Posterior cingulate gyrus (tissue), 11 donors: Measurements from ENCODE around the gene ZNF853.
"Not testable (repeated sequence)": the region's sequence is repeated elsewhere in the genome, so short reads cannot be mapped to it uniquely, and the experiment has no call there.

Source experiments
- DNase-seq, 10 donors: peaks; one replicate each; pipeline versions ENCODE4 v3.0.0 to v3.0.0-alpha.2; 2020 to 2021; ENCODE audit warnings: mixed read lengths in 3 of 10
- intact Hi-C: fragments of 100-400 bp; cut with DNase I; formaldehyde crosslinking; loops from one replicate; pipeline ENCODE4 v1.15.1; 2023

Gene ZNF853

DNA sequence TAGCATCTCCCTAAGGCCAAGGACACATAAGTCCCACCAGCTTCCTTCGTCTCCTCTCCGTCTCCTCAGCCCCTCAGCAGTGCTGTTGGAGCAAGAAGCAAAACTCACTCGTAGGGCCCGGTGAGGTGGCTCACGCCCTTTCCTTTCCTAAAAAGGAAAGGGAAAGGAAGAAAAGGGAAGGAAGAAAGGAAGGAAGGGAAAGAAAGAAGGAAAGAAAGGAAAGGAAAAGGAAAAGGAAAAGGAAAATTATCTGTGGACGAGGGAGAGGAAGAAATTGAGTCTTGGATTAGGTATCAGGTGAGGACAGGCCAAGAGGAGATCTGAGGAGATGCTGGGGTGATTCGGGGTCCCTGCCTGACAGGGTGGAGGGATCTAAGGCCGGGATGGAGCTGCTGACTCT, 18.6 kb downstream of the ZNF853 start:
- DNase-seq, result no peak
- intact Hi-C loops, result no loop called here

DNA sequence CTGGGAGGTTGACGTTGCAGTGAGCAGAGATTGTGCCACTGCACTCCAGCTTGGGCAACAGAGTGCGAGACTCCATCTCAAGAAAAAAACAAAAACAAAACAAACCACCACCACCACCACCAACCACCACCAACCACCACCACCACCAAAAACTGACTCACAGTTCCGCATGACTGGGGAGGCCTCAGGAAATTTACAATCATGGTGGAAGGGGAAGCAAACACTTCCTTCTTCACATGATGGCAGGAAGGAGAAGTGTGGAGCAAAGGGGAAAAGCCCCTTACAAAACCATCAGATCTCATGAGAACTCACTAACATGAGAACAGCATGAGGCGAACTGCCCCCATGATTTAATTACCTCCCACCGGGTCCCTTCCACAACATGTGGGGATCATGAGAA, 19.6 kb downstream of the ZNF853 start:
- not testable (repeated sequence) for DNase-seq
- intact Hi-C loops, result loop anchor here (5.0 kb wide), 1 partner anchor 72 kb away; the partner anchor contains the start of gene ZNF12

DNA sequence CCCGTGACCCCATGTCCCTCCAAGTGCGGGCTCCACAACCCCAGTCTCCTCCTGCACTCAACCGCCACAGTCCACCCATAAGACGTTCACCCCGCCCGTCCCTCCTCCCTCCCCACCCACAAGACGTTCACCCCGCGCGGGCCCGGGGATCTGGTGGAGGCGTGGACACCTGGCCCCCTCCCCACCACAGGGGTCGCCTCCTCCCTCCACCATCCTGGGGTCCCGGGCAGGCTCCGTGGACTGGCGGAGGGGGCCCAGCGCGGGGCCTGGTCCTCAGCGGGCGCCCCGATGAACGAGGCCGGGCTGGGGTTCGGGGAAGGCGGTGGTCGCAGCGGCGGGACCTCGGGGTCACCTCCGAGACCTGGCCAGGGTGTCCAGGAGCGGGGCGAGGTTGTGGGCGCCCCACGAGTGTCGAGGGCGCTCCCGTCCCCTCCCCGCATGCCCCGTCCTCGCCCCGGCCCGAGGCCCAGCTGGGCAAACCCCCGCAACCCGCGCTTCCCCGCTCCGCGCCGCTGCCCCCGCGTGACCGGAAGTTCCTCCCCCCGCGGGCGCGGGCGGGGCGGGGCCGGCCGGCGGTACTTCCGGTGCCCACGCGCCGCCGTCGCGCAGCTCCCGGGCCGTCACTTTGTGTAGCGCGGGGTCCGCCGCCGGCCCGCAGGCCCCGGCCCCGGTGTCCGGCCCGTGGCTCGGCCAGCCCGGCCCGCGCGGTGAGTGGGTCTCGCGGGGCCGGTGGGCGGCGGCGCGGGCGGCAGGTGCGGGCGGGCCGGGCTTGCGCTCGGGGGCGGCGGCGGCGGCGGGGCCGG, 21.5 kb downstream of the ZNF853 start, which contains the start of gene ZNF316:
Gene ZNF316 (plus strand): TSS at position 578 of the 803 bp plus-strand sequence. CDS start 5,092 bp downstream, outside the sequence.
- peak; percentile 43 to 95 (median 67) for DNase-seq
- intact Hi-C loops, result loop anchor here (5.0 kb wide), 1 partner anchor 70 kb away; the partner anchor contains the start of gene ZNF12

DNA sequence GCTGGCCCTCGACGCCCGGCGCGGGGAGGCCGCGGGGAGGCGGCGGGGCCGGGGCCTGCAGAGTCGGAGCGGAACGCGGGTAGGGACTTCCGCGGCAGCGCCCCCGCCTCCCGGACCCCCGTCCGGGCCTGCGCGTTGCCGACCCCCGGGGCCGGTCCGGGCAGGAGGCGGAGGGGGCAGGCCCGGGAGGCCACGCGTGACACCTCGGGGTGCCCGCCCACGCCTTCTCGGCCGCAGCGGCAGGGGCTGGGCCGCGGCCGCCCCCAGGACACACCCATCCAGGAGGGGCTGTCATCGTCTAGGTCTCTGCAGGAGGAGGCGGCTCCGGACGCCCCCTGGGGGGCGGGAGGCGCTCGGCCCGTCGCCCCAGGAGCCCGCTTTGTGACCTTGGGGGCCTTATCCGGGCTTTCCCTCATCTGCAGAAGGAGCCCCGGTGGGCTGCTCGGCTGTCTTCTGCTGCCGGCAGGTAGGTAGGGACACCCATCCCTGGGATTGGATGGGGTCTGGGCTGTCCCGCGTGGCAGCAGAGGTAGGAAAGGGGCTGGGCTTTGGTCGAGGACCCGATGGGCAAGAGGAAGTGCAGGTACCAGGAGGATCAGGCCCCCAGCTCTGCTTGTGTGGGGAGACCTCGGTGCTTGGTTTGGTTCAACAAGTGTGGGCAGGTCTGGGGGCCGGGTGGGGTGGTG, 22.3 kb downstream of the ZNF853 start:
- DNase-seq, result peak in 1 of 10 donors; percentile 86
- intact Hi-C loops, result loop anchor here (5.0 kb wide), 1 partner anchor 70 kb away; the partner anchor contains the start of gene ZNF12

DNA sequence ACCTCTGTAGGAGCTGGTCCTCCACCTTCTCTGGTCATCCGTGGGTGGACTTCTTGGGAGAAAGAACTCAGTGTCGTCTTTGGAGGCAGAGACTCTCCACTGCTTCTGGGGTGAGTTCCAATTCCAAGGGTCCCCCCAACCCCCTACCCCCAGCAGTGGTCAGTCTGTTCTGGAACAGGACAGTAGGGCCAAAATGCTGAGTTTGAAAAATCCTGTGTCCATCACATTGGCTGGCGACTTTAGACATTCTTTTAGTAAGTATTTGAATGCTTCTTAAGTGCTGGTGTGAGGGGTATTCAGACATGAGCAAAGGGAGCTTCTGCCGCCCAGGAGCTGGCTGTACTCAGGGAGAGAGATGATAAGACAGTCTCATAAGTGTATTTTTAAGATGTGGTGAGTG, 23.6 kb downstream of the ZNF853 start:
- intact Hi-C loops, result loop anchor here (5.0 kb wide), 1 partner anchor 68 kb away; the partner anchor contains the start of gene ZNF12
- DNase-seq, result no peak

DNA sequence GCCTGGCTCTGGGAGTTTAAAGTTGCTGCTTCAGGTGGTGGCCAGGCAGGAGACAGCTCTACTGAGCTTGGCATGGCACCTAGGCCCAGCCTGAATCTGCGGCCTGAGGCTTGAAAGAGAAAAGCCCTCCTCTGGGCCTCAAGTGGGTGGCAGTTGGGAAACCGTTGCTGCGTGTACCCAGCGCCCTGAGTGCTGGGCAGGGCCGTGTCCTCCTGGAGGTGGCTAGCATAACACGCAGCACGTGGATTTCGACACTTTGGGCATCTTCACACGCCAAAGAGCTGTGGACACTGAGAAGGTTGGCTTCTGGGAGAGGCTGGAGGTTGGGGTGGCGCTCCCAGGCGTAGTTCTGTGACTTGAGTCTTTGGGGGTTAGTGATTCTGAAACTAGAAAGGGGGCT, 24.2 kb downstream of the ZNF853 start:
- intact Hi-C loops, result loop anchor here (5.0 kb wide), 1 partner anchor 68 kb away; the partner anchor contains the start of gene ZNF12
- no peak for DNase-seq

DNA sequence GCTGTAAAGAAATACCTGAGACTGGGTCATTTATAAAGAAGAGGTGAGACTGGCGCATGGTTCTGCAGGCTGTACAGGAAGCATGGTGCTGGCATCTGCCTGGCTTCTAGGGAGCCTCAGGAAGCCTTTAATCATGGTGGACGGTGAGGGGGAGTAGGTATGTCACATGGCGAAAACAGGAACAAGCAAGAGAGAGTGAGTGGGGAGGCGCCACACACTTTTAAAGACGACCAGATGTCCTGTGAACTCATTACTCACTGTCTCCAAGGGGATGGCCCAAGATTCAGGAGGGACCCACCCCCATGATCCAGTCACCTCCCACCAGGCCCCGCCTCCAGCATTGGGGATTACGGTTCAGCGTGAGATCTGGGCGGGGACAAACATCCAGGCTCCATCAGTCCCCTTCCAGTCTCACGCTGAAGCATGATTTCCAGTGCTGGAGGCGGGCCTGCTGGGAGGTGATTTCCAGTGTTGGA, 24.9 kb downstream of the ZNF853 start:
- intact Hi-C loops, result no loop called here
- DNase-seq, result no peak

DNA sequence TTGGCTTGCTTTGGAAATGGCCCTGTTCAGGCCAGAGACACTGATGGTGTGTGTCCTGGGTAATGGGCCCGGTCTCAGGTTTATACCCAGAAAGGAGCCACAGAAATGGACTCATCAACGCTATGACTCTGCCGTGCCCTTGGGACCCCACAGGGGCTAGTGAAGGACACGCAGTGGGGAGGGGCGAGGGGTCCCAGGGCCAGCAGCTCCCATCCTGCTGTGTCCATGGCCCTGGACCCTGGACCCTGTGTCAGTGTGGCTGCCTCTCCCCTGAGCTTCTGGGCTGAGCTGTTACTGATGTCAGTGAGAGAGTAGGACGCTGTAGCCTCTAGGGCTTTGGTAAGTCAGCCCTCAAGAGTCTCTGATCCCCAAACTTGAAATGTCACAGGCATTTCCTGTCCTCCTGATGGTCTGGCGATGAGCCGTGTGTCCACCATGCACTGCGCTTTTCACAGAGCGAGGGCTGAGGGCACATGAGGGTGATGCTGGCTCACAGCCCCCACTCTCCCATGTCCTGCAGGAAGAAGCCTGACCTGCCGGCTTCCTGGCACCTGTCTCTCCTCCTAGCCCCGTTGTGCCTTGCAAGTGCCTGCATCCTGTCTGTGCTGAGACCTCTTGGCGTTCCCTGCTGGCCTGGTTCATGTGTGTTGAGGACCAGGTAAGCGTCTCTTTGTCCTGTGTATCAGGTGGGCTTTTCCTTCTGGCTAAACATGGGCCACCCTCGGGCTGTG, 26.1 kb downstream of the ZNF853 start:
- intact Hi-C loops, result no loop called here
- DNase-seq, result no peak

DNA sequence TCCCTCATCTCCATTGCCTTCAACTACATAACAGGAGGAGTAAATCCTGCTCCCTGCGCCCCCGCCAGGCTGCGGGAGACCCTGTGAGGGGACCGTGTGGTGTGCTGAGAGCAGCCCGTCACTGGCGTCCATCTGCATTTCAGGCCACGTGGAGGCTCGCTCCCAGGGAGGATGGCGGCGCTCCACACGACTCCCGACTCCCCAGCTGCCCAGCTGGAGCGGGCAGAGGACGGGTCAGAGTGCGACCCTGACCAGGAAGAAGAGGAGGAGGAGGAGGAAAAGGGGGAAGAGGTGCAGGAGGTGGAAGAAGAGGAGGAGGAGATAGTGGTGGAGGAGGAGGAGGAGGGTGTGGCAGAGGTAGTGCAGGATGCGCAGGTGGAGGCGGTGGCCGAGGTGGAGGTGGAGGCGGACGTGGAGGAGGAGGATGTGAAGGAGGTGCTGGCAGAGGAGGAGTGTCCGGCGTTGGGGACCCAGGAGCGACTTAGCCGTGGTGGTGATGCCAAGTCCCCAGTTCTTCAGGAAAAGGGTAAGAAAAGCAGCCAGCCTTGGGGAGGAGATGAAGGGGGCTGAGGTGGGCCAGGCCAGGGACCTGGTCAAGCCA, 26.9 kb downstream of the ZNF853 start:
- intact Hi-C loops, result no loop called here

DNA sequence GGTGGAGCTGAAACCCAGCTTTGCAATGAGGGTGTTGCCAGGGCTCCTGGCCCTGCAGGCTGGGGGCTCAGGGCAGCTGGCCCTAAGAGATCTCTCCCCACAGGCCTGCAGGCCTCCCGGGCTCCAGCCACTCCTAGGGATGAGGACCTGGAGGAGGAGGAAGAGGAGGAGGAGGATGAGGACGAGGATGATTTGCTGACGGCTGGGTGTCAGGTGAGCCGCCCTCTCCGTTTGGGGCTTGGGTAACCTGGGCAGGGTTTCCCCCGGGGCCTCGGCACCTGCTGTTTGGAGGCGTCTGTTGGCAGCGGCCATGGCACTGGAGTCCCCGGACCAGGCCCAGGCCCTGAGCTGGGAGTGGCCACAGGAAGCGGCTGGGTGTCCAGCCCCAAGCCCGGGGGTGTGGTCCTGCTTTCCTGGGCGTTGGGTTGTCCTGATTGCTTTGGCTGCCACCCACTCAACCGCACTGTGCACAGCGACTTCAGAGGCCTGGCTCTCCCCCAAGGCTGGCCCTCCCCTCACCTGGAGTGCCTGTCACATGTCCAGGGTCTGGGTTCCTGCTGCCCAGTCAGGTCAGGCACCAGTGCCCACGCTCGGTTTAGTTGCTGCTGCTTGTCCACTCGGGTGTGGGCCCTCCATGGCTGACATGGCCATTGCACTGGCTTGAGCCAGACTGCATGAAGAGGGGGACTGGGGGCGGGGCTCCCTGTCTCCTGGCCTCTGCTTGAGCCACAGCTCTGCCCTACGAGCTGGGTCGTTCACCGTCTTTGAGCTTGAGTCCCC, 27.6 kb downstream of the ZNF853 start:
- intact Hi-C loops, result no loop called here
- DNase-seq, result no peak

More for the DNA sequence above, 26.9 kb downstream of the ZNF853 start:
- no peak for DNase-seq

DNA sequence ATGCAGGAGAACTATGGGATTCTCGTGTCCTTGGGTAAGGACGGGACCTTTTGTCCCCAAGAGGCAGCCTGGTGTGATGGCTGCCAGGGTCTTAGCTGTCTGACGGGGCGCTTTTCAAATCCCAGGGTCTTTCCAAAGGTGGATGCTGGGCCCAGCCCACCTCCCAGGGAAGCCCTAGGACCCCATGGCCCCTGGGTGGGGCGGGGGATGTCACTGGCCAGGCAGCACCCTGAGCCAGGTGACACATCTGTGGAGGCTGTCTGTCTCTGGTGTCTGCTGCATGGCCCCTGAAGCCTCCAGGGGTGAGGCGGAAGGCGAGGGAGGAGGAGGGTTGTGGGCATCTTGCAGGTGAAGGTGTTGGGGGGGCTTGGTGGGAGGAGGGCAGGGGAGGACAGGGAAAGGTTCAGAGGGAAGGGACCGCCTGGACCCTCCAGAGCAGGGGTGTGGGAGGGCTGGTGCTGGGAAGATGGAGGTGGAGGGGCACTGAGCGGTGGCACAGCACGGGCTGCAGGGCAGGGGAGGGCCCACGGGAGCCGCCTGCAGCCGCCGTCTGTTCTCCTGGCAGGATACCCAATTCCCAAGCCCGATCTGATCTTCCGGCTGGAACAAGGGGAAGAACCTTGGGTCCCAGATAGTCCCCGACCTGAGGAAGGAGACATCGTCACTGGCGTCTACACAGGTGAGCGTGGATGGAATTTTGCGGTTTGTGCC, 28.7 kb downstream of the ZNF853 start:
- peak in 1 of 10 donors; percentile 60 for DNase-seq
- intact Hi-C loops, result no loop called here

DNA sequence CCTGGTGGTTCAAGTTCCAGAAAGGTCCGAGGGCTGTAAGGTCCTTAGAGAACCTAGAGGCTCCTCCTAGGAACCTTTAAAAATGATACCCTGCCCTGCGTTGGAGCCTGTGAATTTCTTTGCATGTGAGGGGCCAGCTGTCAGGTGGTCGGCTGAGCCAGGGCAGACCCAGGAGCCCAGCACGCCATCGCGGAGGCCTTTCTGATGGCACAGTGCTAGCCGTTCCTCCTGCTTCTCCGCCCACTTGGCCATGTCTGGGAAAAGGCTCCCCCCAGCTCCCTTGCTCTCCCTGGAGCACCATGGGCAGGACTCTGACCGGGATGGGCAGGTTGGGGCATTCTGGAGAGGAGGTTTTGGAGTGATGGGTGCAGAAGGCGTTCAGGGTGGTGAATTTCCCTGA, 29.3 kb downstream of the ZNF853 start:
- DNase-seq, result peak in 1 of 10 donors; percentile 67
- intact Hi-C loops, result no loop called here

DNA sequence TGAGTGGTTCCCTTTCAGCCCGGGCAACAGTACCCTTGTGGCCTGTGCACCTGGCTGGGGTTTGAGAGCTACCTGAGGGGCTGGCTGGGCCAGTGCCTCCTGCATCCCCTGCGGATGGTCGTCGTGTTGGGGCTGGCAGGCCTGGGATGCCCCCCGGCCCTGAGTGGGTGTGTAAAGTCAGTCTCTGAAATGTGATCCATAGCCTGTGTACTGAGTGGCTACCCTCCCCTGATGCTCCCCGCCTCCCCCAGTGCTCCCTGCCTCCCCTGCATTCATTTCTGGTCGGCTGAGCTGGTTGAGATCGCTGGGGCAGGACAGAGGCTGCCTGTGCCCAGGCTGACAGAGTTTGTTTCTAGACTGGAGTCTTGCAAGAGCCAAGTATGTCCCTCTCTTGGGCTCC, 31.1 kb downstream of the ZNF853 start:
- DNase-seq, result peak in 2 of 10 donors; percentile 47 to 78
- intact Hi-C loops, result no loop called here

DNA sequence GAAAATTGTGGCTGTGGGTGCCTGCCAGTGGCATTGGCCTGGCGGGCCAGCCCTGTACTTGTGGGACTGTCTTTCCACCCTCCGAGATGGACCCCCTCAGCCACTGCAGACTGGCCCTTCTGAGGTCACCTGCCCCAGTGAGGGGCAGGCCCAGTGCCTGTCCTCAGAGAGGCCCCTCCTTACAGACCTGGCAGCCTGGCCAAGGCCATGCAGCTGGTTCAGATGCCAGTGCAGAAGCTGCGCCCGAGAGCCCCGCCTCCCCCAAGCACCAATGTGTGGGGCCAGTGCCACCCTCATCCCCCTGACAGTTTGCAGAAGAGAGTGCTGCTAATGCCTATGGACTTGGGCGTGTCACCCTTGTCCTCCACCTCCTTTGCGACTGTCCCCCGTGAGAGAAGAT, 31.7 kb downstream of the ZNF853 start:
- DNase-seq, result peak in 2 of 10 donors; percentile 51 to 80
- intact Hi-C loops, result no loop called here

DNA sequence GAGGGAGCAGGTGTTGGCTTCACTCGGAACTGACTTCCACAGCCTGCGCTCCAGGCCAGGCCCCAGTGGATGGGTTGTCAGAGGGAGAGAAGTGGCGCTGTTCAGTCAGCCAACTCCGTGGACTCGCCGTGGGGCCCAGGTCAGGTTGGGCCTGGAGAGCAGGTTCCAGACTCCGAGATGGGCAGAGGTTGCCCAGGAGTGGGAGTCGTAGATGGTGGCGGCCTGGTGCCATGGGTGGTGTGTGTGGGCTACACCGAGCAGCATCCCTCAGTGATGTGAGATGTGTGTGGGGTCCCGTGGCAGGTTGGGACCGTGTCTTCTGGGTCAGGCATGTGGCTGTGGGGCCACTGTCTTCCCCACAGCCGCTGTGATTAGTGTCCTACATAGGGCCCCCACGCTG, 32.1 kb downstream of the ZNF853 start:
- DNase-seq, result peak in 2 of 10 donors; percentile 68 to 78
- intact Hi-C loops, result no loop called here

DNA sequence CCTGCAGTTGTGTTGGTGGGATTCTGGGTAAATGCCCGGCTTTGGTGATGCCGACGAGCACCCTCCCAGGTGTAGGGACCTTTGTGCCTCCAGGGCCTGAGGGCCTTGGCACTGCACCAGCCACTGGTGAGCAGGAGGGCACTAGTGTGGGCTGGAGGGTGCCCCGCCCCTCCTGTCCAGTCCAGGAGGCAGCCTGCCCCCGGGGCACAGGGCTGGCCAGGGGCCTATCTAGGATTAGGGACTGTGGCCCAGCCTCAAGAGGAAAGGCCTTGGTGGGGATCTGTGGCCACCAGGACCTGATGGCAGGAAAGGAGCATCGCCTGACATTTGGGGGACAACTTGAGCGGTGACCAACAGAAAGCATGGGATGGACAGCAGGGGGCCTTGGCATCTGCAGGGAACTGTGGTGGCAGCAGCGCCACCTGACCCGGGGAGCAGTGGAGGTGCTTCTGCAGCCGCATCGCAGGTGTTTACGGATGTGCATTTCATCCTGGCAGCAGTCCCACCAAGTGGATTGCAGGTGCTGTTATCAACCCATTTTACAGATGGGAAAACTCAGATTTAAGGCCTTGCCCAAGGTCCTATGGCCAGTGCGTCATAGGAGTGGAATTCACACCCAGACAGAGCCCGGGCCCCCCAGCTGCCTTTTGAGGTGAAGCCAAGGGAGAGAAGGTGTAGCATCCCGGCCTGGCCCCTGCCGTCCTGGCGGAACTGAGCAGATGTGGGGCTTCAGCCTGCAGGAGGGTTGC, 32.8 kb downstream of the ZNF853 start:
- DNase-seq, result peak in 3 of 10 donors; percentile 50 to 66 (median 66)
- intact Hi-C loops, result no loop called here

DNA sequence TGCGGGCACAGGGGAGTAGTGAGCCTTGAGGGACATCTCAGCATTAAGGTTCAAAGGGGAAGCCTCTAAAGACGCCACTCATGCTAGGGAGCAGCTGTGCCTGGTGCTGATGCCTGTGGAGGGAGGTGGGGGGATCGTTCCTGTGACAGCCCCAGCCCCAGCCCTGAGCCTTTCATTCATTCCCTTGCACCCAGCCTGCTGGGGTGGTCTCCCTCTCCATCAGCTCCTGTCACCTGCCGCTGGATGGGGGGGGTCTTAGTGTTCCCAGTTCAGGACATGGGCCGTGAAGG, 33.4 kb downstream of the ZNF853 start:
- DNase-seq, result peak in 3 of 10 donors; percentile 3 to 62 (median 25)
- intact Hi-C loops, result no loop called here
